Measurements from ENCODE around the gene IRF1.
"Not testable (repeated sequence)": the region's sequence is repeated elsewhere in the genome, so short reads cannot be mapped to it uniquely, and the experiment has no call there.

Gene IRF1

GRCh38 chr5:132490484-132491367, at the start of gene IRF1:
Gene IRF1, minus strand, starts transcription at chr5:132490773. Its CDS starts 1,295 bp downstream, at chr5:132489478.
- DNase-seq (ENCODE audit: low read depth), result peak; percentile 96

- DNase-seq (ENCODE audit: low read depth), result no peak
Measured at GRCh38 chr5:132540149-132540548, 49.6 kb upstream of the IRF1 start.

- DNase-seq (ENCODE audit: low read depth), result no peak
Measured at GRCh38 chr5:132539716-132540115, 49.1 kb upstream of the IRF1 start.

GRCh38 chr5:132530946-132531345, 40.4 kb upstream of the IRF1 start:
- no peak for DNase-seq (ENCODE audit: low read depth)

- DNase-seq (ENCODE audit: low read depth), result no peak
Measured at GRCh38 chr5:132528866-132529634, 38.5 kb upstream of the IRF1 start.

- DNase-seq (ENCODE audit: low read depth), result no peak
Measured at GRCh38 chr5:132528021-132528420, 37.4 kb upstream of the IRF1 start.

- no peak for DNase-seq (ENCODE audit: low read depth)
Measured at GRCh38 chr5:132526974-132527564, 36.5 kb upstream of the IRF1 start.

GRCh38 chr5:132526290-132526973, 35.9 kb upstream of the IRF1 start:
- peak; percentile 37 for DNase-seq (ENCODE audit: low read depth)

GRCh38 chr5:132525299-132525724, 34.7 kb upstream of the IRF1 start:
- no peak for DNase-seq (ENCODE audit: low read depth)

GRCh38 chr5:132524877-132525276, 34.3 kb upstream of the IRF1 start:
- DNase-seq (ENCODE audit: low read depth), result not testable (repeated sequence)

GRCh38 chr5:132522067-132522466, 31.5 kb upstream of the IRF1 start:
- not testable (repeated sequence) for DNase-seq (ENCODE audit: low read depth)

- DNase-seq (ENCODE audit: low read depth), result not testable (repeated sequence)
Measured at GRCh38 chr5:132513618-132514336, 23.2 kb upstream of the IRF1 start.

- no peak for DNase-seq (ENCODE audit: low read depth)
Measured at GRCh38 chr5:132510076-132510475, 19.5 kb upstream of the IRF1 start.

- peak; percentile 83 for DNase-seq (ENCODE audit: low read depth)
Measured at GRCh38 chr5:132506094-132506692, 15.6 kb upstream of the IRF1 start.

- DNase-seq (ENCODE audit: low read depth), result no peak
Measured at GRCh38 chr5:132505641-132506040, 15.1 kb upstream of the IRF1 start.

GRCh38 chr5:132504746-132505145, 14.2 kb upstream of the IRF1 start:
- no peak for DNase-seq (ENCODE audit: low read depth)

GRCh38 chr5:132503244-132503643, 12.7 kb upstream of the IRF1 start:
- DNase-seq (ENCODE audit: low read depth), result no peak

GRCh38 chr5:132501961-132502931, 11.7 kb upstream of the IRF1 start:
- no peak for DNase-seq (ENCODE audit: low read depth)

- no peak for DNase-seq (ENCODE audit: low read depth)
Measured at GRCh38 chr5:132501629-132501956, 11.0 kb upstream of the IRF1 start.

Data from stromal cell of bone marrow (primary cell).